Stimulated activated CD8-positive, alpha-beta memory T cell treated with anti-CD3 and anti-CD28 coated beads, Interleukin-15, amount 100 ng/mL, for 1 hour (primary cell): ENCODE results near the gene MSANTD1.

ENCODE experiments used
- DNase-seq: peaks from one replicate; pipeline ENCODE4 v3.0.0-alpha.2; 2020; ENCODE audit warnings: low read depth

The MSANTD1 gene

DNA sequence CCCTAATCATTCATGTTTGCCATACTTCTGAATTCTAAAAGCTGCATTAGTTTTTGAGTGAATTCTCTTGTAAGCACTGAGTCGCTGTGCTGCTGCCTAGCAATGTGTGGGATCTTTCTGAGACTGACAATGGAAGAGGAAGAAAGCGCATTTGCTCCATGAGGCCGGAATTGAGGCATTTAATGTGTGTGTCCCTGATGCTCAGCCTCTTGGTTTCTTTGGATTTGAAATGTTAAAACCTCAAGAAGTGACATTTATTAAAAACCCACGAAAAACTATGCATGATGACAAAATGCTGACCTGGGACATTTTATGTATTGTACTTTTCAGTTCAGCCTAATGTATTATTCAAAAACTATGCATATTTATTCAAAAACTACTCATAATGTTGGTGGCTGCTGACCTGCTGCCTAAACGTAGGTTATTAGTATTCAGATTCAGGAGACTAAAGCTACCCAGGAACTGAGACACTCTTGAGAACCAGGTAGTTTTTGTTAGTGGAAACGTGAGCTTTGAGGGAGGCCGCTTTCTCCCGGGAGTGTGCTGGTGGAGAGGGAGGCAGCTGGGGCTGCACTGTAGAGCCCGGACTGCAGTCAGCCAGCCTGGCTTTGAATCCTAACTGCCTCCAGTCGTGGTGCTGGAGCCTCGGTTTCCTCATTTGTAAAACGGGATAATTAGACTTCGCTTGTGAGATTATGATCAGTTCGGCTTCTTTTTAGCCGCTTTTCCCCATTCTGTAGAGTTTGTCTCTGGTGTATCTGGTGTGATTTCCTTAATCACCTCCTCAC is 55.2 kb downstream of the MSANTD1 start:
- no peak for DNase-seq

- DNase-seq, result no peak
Measured at GRCh38 chr4:3304831-3305609, 56.1 kb downstream of the MSANTD1 start.

- DNase-seq, result no peak
Measured at GRCh38 chr4:3305610-3306371, 56.8 kb downstream of the MSANTD1 start.
